NCI-H1048 (cell line): ENCODE data around the gene HOXA4.

ENCODE experiments used
- DNase-seq: peaks from one replicate; lab custom pipeline; 2025; lab: John Stamatoyannopoulos, UW

The HOXA4 gene

DNA sequence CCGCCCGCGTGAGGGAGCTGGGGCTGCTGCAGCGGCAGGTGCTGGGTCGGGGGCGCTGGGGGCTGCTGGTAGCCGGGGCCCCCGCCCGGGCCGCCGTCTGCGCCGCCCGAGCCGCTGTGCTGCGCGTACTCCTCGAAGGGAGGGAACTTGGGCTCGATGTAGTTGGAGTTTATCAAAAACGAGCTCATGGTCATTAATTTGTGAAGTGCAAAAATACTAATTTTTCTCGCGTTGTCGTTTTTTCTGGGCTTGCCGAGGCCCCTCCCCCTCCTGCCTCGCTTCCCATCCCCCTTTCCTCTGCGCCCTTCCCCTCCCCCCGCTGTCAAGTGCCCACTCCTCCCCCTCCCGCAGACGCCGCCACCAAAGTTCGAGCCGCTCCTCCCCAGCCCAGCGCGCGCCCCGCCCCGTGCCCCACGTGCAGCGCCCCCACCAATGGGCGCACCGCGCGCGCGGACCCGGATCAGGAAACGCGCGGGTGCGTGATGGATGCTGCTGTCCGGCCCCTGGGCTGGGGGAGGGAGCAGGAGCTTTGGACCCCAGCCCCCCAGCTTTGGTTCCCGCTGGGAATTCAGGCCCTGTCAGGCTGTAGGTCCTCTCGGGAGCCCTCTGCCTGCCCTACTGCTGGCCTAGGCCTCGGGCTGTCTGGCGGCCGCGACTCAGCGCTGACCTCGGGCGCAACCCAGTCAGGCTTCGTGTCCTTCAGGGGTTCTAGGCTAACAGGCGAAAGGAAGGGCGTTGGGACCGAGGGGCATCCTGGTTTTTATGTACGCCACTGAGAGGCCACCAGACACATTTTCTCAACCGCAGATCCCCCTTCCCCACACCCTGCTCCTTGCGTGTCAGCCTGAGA is at the start of gene HOXA4:
HOXA4 (minus strand) TSS at position 218 of the 850 bp plus-strand sequence; CDS start at position 194, 24 bp downstream.
- peak; percentile 23 for DNase-seq

DNA sequence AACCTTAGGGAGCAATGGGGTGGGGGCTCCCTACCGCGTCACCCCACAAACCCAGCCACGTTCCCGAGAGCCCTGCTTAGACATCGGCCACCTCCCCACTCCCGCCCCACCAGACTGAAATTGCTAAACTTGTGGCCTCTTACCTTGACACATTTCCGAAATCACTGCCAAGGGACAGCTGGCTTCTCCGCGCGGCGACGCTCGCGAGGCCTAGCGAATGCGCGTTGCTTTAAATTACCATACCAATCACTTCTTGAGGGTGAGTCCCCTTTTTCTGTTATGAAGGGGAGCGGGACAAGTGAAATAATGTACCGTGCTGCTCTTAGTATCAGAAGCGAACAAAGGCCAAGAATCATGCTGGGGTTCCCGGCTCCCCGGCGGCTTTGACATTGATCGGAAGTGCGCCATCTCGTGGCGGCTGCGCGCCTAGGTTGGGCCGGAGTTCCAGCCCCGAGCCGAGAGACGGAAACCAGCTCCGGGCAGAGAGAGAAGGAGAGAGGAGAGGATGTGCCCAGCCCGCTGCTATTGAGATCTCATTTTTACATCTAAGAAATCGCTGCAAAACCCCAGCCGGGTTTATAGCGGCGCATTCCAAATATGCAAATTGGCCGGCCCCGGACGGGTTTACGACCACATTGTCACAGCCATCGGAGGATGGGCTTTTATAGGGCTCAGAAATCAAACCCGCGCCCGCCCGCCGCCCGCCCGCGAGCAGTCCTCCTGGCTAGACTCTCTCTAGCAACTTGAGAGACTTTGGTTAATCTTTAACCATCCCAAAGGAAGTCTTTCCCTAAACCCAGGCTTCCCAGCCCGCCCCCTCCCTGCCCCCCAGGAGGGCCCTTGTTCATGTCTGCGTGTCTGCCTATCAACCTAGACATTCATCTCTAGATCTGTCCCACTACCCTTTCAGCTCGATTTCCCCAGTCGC is 49.2 kb upstream of the HOXA4 start:
- peak; percentile 69 for DNase-seq

- no peak for DNase-seq
These were observed 48.5 kb upstream of the HOXA4 start for GRCh38 chr7:27179030-27179429.

DNA sequence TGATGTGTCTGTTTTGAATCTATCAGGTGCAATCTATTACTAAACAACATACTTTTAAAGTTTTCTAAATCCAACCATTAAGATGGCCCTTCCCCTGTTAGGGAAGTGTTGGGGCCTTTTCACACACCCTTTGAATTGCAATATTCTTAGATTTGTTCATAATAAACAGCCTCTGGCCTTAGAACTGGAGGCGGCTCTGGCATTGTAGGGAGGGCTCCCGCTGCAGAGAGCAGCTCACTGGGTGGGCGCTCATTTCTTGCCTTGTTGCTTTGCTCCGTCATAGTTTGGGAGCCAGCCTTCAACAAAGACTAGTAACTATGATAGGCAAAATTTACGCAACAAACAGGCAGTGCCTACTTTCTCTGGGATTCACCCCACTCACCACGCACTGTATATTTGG is 47.8 kb upstream of the HOXA4 start:
- no peak for DNase-seq

DNA sequence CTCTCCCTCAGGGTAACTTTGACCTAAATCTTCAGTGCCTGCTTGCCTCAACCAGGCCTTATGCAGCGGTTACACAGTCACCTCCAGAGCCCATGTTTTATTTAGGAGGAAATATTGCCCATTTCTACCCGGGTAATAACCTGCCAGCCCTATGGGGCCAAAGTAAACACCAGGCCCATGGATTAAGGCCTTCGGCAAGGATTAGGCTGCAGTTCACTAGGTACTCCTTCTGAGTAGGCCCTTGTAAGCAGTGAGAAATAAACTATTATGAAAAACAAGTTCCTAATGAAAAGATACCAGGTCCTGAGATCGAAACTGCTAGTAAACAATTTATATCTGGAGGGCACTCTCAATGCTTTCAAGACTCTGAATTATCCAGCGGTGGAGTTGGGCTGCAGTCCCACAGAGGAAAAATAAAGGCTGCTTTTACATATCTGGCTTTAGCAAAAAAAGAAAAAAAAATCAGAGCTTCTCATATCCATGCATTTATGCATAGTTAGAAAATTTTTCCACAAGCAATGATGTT is 47.3 kb upstream of the HOXA4 start:
- DNase-seq, result no peak

- DNase-seq, result no peak
These were observed 46.6 kb upstream of the HOXA4 start for GRCh38 chr7:27176962-27177794.

DNA sequence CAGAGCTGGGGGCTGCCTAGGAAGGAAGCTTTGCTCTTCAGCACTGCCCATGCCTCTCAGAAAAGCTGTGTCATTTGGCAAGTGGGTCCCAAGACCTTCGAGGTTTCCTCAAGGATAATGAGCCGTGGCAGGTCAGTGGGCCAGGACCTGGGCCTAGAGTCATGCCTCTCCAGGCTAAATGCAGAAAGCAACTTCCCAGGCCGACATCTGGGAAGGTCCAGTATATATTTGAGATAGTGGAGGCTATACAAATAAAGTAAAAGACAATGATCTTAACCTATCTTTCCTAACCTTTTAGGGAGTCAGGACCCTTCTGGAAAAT is 45.9 kb upstream of the HOXA4 start:
- no peak for DNase-seq

- no peak for DNase-seq
These were observed 45.3 kb upstream of the HOXA4 start for GRCh38 chr7:27175626-27176523.

DNA sequence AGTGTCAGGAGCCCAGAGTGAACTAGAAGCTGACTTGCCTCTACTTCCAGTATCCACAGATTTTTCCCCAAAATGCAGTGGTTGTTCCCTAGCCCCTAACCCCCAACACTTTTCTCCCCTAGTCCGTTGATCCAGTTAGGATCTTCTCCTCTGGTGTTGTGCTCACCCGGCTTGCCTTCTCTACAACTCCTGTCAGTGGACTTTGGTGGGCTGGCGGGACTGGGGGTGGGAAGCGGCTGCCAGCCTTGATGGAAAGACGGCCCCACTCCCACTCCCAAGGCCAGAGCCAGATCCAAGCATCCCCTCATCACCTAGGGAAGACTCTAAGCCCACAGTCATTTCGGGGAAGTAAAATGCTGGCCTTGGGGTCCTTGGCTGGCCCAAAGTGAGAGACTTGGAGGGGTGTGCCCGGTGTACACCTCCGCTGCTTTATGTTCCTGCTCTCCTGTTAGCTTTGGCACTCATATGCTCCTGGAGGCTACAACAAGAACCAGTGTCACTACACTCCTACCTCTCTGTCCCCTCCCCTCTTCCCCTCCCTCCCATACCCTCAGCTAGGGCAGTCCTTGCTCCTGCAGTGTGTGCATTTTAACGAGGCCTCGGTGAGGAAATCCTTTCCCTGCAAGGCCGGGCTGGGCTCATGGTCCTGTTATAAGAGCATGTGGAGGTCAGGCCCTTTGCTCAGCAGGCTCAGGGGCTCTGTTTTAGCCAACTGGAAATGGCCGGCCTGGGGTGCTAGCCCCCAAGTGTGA is 44.5 kb upstream of the HOXA4 start:
- DNase-seq, result no peak

DNA sequence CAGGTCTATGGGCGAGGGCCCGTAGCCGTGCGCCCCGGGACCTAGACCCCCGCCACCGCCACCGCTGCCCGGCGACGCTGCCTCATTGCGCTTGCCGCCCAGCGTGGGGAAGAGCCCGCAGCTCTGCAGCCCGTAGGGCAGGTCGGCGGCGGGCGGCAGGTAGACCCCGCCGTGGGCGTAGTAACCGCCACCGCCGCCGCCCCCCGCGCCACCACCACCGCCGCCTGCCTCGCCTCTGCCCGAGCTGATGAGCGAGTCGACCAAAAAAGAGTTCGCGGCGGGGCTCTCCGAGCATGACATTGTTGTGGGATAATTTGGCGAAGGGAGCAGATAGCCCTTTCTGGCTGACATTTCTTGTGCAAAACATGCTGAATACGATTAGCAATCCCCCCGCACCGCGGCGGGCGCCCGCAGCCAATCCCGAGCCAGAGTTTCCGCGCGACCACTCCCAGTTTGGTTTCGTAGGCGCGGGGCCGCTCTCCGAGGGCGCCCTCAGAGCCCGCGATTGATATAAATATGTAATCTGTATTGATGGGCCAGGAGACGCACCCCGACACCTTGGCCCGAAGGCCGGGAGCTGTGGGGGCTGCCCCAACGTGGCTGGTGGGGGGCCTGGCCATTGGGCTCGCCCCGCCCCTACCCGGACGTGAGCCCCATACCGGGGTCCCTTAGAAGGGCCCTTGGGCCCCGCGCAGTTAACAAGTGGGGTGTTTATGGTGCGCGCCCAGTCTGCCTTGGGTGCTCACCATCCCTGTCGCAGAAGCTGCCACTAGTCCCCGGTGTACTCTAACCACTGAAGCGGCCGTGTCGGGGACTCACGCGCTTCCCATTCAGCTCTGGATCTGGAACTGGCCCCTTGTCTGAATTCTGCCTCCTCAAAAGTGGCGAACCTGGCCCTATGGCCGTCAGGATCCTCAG is 43.7 kb upstream of the HOXA4 start, which contains the start of gene HOXA10:
HOXA10 (minus strand) TSS at position 365 of the 918 bp plus-strand sequence; CDS start at position 351, 14 bp downstream.
- DNase-seq, result no peak

DNA sequence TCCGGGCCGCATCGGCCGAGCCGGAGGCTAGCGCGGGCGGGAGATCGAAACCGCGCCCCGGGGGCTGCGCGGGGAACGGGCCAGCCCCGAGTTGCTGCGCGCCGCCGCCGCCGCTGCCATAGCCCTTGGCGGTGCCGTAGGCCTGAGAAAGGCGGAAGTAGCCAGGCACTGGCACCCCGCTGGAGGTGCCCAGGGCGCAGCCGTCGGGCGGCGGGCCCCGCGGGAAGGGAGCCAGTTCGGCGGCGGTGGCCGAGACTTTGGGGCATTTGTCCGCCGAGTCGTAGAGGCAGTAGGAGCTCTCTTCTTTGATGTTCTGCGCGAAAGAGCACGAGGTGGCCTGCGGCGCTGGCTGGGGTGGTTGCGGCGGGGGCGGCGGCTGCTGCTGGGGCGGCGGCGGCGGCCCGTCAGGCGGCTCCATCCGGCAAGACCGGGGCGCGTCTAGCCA is 43.0 kb upstream of the HOXA4 start:
- no peak for DNase-seq

GRCh38 chr7:27172823-27173510 is 42.4 kb upstream of the HOXA4 start:
- DNase-seq, result no peak

DNA sequence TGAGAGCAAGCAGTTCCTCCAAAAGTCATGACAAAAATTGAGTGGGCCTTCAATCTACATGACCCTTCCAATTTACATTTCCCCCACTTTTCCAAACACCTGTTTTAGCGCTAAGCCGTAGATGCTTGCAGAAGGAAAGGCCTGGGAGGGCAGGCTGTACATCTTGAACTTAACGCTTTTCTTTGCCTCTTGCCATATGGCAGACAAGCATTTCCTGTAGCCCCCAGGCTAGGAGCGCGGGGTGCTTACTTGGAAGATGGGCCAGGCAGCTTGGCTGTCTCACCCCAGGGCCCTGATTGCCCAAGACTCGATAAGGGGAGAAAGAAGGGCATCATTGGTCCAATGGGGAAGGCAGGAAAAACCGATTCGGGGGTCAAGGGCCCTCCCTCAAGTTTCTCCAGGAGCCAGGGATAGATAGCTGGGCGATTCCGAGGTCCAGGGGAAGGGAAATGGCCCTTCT is 41.8 kb upstream of the HOXA4 start:
- DNase-seq, result no peak

DNA sequence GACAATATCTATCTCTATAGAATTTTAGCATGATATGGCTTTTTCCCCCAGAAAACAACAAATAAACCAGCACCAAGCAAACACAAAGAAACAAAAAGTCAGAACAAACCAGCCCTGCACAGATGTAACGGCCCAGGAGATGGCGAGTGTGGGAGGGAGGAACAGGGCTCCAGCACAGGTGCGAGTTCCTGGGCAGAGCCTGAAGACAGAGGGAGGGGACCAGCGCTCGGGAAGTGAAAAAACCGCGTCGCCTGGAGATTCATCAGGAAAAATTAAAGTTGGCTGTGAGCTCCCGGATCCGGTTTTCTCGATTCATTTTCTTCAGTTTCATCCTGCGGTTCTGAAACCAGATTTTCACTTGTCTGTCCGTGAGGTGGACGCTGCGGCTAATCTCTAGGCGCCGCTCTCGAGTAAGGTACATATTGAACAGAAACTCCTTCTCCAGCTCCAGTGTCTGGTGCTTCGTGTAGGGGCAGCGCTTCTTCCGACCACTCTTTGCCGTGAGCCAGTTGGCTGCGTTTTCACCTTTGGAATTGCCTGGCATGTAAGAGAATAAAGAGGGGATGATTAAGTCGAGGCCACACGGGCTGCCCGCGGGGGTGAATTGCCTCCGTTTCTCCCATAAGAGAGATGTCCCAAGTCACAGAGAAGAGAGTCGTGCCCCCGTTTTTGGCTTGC is 41.2 kb upstream of the HOXA4 start:
- no peak for DNase-seq

- DNase-seq, result no peak
These were observed 40.7 kb upstream of the HOXA4 start for GRCh38 chr7:27171325-27171636.

GRCh38 chr7:27170426-27171324 is 40.1 kb upstream of the HOXA4 start:
- no peak for DNase-seq
